Measurements from ENCODE around the gene SLC25A41. TPM values are rescaled to one million over a fixed set of nuclear protein-coding genes. Genes with fewer than 3 reads are reported as not detected.

SLC25A41 gene
- total and polyA plus RNA-seq, 9 of the 15 experiments (the other 6 are each of a cell fraction or from before 2014, with no cell fraction given) = 0.08 to 4.2 (median 1.6) TPM

DNA sequence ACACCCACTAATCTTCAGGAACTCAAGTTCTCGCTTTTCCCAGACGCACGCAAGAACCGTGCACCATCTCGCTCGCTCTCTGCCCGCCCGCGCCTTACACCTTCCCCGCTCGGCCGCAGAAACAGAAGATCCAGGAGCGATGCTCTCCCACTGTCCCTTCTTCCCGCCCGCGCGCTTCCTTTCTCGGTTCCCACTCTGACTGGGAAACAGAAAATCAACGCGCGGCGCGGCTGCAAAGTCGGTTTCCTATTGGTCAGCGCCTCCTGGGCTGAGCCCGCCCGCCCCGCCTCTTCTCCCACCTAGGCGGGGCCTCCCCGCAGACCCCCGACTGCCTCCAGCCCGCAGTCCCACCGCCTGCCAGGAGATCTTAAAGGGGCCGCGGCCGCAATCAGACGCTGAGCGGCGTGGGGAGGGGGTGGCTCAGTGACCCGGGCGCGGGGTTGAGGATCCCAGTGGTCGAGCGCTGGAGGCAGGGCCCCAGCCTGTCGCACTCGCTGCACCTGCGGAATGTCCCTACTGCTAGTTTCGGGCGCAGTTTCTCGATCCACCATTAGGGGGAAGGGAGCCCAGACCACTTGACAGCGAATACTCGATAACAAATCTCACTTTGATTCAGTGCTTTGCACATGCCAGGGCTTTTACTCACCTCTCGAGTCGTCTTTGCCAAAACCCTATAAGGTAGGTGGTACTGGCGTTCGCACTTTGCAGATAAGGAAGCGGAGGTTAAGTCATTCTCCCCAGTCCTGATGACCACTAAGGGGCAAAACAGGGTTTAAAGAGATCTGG, 26.7 kb upstream of the SLC25A41 start (continued):
- TF ChIP-seq, protein P1, sequence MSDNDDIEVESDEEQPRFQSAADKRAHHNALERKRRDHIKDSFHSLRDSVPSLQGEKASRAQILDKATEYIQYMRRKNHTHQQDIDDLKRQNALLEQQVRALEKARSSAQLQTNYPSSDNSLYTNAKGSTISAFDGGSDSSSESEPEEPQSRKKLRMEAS (CRISPR knock-in tag; IDR thresholded peaks at IDR 0.05) = 0 out of 2 replicates have a peak, but pooled peaks have one; percentile 40
- TF ChIP-seq ZNF830 (CRISPR knock-in tag; IDR thresholded peaks at IDR 0.05) = no peak
- TF ChIP-seq ZNF316 (IDR thresholded peaks at IDR 0.05) = no peak
- no peak for TF ChIP-seq ZNF311 (CRISPR knock-in tag; IDR thresholded peaks at IDR 0.05)
- no peak for TF ChIP-seq KAT8 (IDR thresholded peaks at IDR 0.05; ENCODE audit: low read depth)
- peak; percentile 36; the same call in 1 of the 2 replicates for TF ChIP-seq HCFC1 (IDR thresholded peaks at IDR 0.05; ENCODE audit: low read depth, low read length)
- no peak for TF ChIP-seq SNIP1 (IDR thresholded peaks at IDR 0.05; ENCODE audit: low read depth)
- TF ChIP-seq RNF2 (IDR thresholded peaks at IDR 0.05) = 0 out of 2 replicates have a peak, but pooled peaks have one; percentile 10
- no peak for TF ChIP-seq SUPT5H (IDR thresholded peaks at IDR 0.05)
- no peak for TF ChIP-seq BMI1 (IDR thresholded peaks at IDR 0.05; ENCODE audit: low read length)
- TF ChIP-seq GATAD2B (IDR thresholded peaks at IDR 0.05; ENCODE audit: borderline replicate concordance) = no peak
- no peak for TF ChIP-seq MBD2 (IDR thresholded peaks at IDR 0.05; ENCODE audit: borderline replicate concordance, low read depth)
- peak; percentile 10; the same call in 1 of the 2 replicates for TF ChIP-seq MTA2 (IDR thresholded peaks at IDR 0.05; ENCODE audit: low read depth)
- peak; percentile 26 for TF ChIP-seq HNRNPLL (IDR thresholded peaks at IDR 0.05; ENCODE audit: low read depth, low read length, poor library complexity, severe bottlenecking)
- peak; percentile 15 for TF ChIP-seq CHD4 (IDR thresholded peaks at IDR 0.05; ENCODE audit: insufficient read depth, insufficient replicate concordance, low read depth, low read length, poor library complexity, severe bottlenecking)
- no peak for TF ChIP-seq ARID2 (IDR thresholded peaks at IDR 0.05)
- no peak for TF ChIP-seq RFX1 (IDR thresholded peaks at IDR 0.05)
- TF ChIP-seq MIER1 (IDR thresholded peaks at IDR 0.05; ENCODE audit: low read depth) = peak; percentile 70
- TF ChIP-seq, protein P2, sequence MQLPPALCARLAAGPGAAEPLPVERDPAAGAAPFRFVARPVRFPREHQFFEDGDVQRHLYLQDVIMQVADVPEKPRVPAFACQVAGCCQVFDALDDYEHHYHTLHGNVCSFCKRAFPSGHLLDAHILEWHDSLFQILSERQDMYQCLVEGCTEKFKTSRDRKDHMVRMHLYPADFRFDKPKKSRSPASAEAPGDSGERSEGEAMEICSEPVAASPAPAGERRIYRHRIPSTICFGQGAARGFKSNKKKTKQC (CRISPR knock-in tag; IDR thresholded peaks at IDR 0.05) = peak; percentile 38; the same call in 1 of the 2 replicates
- TF ChIP-seq, protein P3, sequence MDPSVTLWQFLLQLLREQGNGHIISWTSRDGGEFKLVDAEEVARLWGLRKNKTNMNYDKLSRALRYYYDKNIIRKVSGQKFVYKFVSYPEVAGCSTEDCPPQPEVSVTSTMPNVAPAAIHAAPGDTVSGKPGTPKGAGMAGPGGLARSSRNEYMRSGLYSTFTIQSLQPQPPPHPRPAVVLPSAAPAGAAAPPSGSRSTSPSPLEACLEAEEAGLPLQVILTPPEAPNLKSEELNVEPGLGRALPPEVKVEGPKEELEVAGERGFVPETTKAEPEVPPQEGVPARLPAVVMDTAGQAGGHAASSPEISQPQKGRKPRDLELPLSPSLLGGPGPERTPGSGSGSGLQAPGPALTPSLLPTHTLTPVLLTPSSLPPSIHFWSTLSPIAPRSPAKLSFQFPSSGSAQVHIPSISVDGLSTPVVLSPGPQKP (CRISPR knock-in tag; IDR thresholded peaks at IDR 0.05) = no peak
- no peak for TF ChIP-seq PTRF (tag; IDR thresholded peaks at IDR 0.05)
- no peak for TF ChIP-seq SAP30 (IDR thresholded peaks at IDR 0.05; ENCODE audit: borderline replicate concordance, insufficient read depth, low read depth, low read length, poor library complexity, severe bottlenecking)
- TF ChIP-seq, protein P4, sequence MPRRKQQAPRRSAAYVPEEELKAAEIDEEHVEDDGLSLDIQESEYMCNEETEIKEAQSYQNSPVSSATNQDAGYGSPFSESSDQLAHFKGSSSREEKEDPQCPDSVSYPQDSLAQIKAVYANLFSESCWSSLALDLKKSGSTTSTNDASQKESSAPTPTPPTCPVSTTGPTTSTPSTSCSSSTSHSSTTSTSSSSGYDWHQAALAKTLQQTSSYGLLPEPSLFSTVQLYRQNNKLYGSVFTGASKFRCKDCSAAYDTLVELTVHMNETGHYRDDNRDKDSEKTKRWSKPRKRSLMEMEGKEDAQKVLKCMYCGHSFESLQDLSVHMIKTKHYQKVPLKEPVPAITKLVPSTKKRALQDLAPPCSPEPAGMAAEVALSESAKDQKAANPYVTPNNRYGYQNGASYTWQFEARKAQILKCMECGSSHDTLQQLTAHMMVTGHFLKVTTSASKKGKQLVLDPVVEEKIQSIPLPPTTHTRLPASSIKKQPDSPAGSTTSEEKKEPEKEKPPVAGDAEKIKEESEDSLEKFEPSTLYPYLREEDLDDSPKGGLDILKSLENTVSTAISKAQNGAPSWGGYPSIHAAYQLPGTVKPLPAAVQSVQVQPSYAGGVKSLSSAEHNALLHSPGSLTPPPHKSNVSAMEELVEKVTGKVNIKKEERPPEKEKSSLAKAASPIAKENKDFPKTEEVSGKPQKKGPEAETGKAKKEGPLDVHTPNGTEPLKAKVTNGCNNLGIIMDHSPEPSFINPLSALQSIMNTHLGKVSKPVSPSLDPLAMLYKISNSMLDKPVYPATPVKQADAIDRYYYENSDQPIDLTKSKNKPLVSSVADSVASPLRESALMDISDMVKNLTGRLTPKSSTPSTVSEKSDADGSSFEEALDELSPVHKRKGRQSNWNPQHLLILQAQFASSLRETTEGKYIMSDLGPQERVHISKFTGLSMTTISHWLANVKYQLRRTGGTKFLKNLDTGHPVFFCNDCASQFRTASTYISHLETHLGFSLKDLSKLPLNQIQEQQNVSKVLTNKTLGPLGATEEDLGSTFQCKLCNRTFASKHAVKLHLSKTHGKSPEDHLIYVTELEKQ (CRISPR knock-in tag; IDR thresholded peaks at IDR 0.05) = no peak
- no peak for TF ChIP-seq DIDO1 (tag; IDR thresholded peaks at IDR 0.05; ENCODE audit: low read depth)
